Liver (tissue), 3 donors: ENCODE measurements around the gene STAMBPL1.

Source experiments
- ATF3 ChIP-seq: IDR thresholded peaks from 2 replicates; pipeline ENCODE4 v1.6.1; 2016; ENCODE audit warnings: antibody characterized with exemption
- CTCF ChIP-seq: fragments of 150-350 bp; IDR thresholded peaks from 2 replicates; pipeline ENCODE4 v1.5.1; 2017; ENCODE audit warnings: improper control_type of control experiment, low read depth, low read length; ENCODE audit not compliant: missing input control
- EGR1 ChIP-seq, 2 donors: IDR thresholded peaks; 2 replicates each; pipeline ENCODE4 v1.6.1; 2016 to 2018; ENCODE audit warnings: antibody characterized with exemption in 2 of 2, low read depth in 2 of 2
- FOXA1 ChIP-seq: IDR thresholded peaks from 2 replicates; pipeline ENCODE4 v1.6.1; 2016; ENCODE audit warnings: antibody characterized with exemption
- GABPA ChIP-seq, 2 donors: IDR thresholded peaks in 1 of 2; conservative IDR thresholded peaks in 1 of 2; 2 replicates each; pipeline ENCODE4 v1.6.1; 2016; ENCODE audit warnings: antibody characterized with exemption in 2 of 2, mild to moderate bottlenecking in 1 of 2, moderate library complexity in 1 of 2
- HNF4A ChIP-seq, 2 donors: conservative IDR thresholded peaks; 2 replicates each; pipeline ENCODE4 v1.6.1; 2016; ENCODE audit warnings: antibody characterized with exemption in 2 of 2, mild to moderate bottlenecking in 2 of 2
- HNF4G ChIP-seq: IDR thresholded peaks from 2 replicates; pipeline ENCODE4 v1.6.1; 2016; ENCODE audit warnings: antibody characterized with exemption
- JUND ChIP-seq, 2 donors: IDR thresholded peaks; 2 replicates each; pipeline ENCODE4 v1.6.1; 2016; ENCODE audit warnings: antibody characterized with exemption in 2 of 2
- MAX ChIP-seq: IDR thresholded peaks from 2 replicates; pipeline ENCODE4 v1.6.1; 2016; ENCODE audit warnings: antibody characterized with exemption
- RAD21 ChIP-seq, 2 donors: IDR thresholded peaks; 2 replicates each; pipeline ENCODE4 v1.6.1; 2016; ENCODE audit warnings: antibody characterized with exemption in 2 of 2, mild to moderate bottlenecking in 2 of 2
- REST ChIP-seq: IDR thresholded peaks from 2 replicates; pipeline ENCODE4 v1.6.1; 2016; ENCODE audit warnings: antibody characterized with exemption, mild to moderate bottlenecking
- TAF1 ChIP-seq: conservative IDR thresholded peaks from 2 replicates; pipeline ENCODE4 v1.6.1; 2016; ENCODE audit warnings: antibody characterized with exemption, mild to moderate bottlenecking
- YY1 ChIP-seq: IDR thresholded peaks from 2 replicates; pipeline ENCODE4 v1.6.1; 2016; ENCODE audit warnings: antibody characterized with exemption, mild to moderate bottlenecking
- ZBTB33 ChIP-seq: IDR thresholded peaks from 2 replicates; pipeline ENCODE4 v1.6.1; 2016; ENCODE audit warnings: antibody characterized with exemption
- donor health status: healthy.
- donor health status: healthy.

GRCh38 chr10:88961266-88961665 is 81.2 kb downstream of the STAMBPL1 start:
- no peak for TF ChIP-seq RAD21 (IDR thresholded peaks at IDR 0.05)
- TF ChIP-seq CTCF, result no peak
- no peak for TF ChIP-seq REST
- TF ChIP-seq MAX, result no peak
- no peak for TF ChIP-seq FOXA1
- TF ChIP-seq GABPA (IDR thresholded peaks at IDR 0.05 in 1 of 2, conservative IDR thresholded peaks at IDR 0.05 in 1 of 2), result no peak
- no peak for TF ChIP-seq EGR1 (IDR thresholded peaks at IDR 0.05; ENCODE audit: low read depth in 2 of 2)
- no peak for TF ChIP-seq JUND (IDR thresholded peaks at IDR 0.05)
- TF ChIP-seq ATF3, result no peak
- TF ChIP-seq ZBTB33, result no peak
- no peak for TF ChIP-seq YY1
- no peak for TF ChIP-seq TAF1
- no peak for TF ChIP-seq HNF4A (conservative IDR thresholded peaks at IDR 0.05)
- no peak for TF ChIP-seq HNF4G
